Measurements from ENCODE around the gene CNTNAP2. TPM values are rescaled to one million over a fixed set of nuclear protein-coding genes. Genes with fewer than 3 reads are reported as not detected.

The CNTNAP2 gene
- total RNA-seq, 1 experiment from 2014 or later: 64.5 TPM

- Mint-ChIP-seq H3K27ac (no peak overlapping the region), H3K27me3 (ENCODE audit: low read depth) (peaks cover 14% of the 10 kb centered on the region), H3K4me3 (no peak overlapping the region), H3K4me1 (no peaks in the 10 kb centered on the region), H3K9me3 (no peaks in the 10 kb centered on the region), H3K36me3 (ENCODE audit: insufficient read depth in 1 of 3, low read depth in 3 of 3) (no peaks in the 10 kb centered on the region)
- H3K14ac ChIP-seq (ENCODE audit: insufficient read depth, low read length): no peak overlapping the region
- H3K4me2 ChIP-seq (ENCODE audit: insufficient read depth, insufficient read length, low read length): no peak overlapping the region
- no peaks in the 10 kb centered on the region for H3K79me1 ChIP-seq (ENCODE audit: insufficient read depth, low read depth, low read length, poor library complexity, severe bottlenecking)
- H4K91ac ChIP-seq (ENCODE audit: insufficient read length, low read depth, low read length): no peak overlapping the region
- no peak for DNase-seq
- no peak overlapping the region for H4K5ac ChIP-seq (ENCODE audit: insufficient read length, low read depth, low read length)
- no peak overlapping the region for H2AFZ ChIP-seq (ENCODE audit: low read length)
- no peak overlapping the region for H2BK15ac ChIP-seq (ENCODE audit: low read depth, low read length)
- no peak overlapping the region for H3K27ac ChIP-seq (ENCODE audit: insufficient read length, low read depth, low read length)
- no peaks in the 10 kb centered on the region for H3K23me2 ChIP-seq (ENCODE audit: insufficient read length, low read depth, low read length, poor library complexity, severe bottlenecking)
- H3T11ph ChIP-seq (ENCODE audit: low read length): no peak overlapping the region
- TF ChIP-seq CTCF (conservative IDR thresholded peaks at IDR 0.05): no peak
- H2BK5ac ChIP-seq (ENCODE audit: insufficient read length, low read length): no peak overlapping the region
- no peak overlapping the region for H2BK20ac ChIP-seq (ENCODE audit: low read depth, low read length, poor library complexity, severe bottlenecking)
- no peaks in the 10 kb centered on the region for H3K9me3 ChIP-seq (ENCODE audit: control insufficient read depth, low read depth, low read length)
- H2BK120ac ChIP-seq (ENCODE audit: low read depth, low read length, poor library complexity, severe bottlenecking): no peak overlapping the region
- H4K20me1 ChIP-seq (ENCODE audit: control insufficient read depth, insufficient read depth, insufficient read length): no peaks in the 10 kb centered on the region
- H3K79me2 ChIP-seq (ENCODE audit: insufficient read depth, low read length): no peaks in the 10 kb centered on the region
- no peak overlapping the region for H3K23ac ChIP-seq (ENCODE audit: insufficient read length, low read depth, low read length)
- H2AK5ac ChIP-seq (ENCODE audit: insufficient read length, low read length): no peak overlapping the region
- H3K4me1 ChIP-seq (ENCODE audit: insufficient read depth, low read length): no peaks in the 10 kb centered on the region
- no peak overlapping the region for H3K56ac ChIP-seq (ENCODE audit: insufficient read length, low read depth, low read length)
- H3K27me3 ChIP-seq (ENCODE audit: insufficient read depth, low read length): no peaks in the 10 kb centered on the region
- H3K4ac ChIP-seq (ENCODE audit: low read depth, low read length): no peak overlapping the region
- no CpG with 5 or more reads among the region's 3 CpGs for WGBS (ENCODE audit: extremely low coverage, insufficient read length, low lambda C conversion rate)
- no peak overlapping the region for H3K18ac ChIP-seq (ENCODE audit: insufficient read length, low read depth, low read length)
- no peak overlapping the region for H2BK12ac ChIP-seq (ENCODE audit: insufficient read length, low read depth, low read length)
- H3K9ac ChIP-seq (ENCODE audit: extremely low read depth, insufficient read length, low read length): no peak overlapping the region
- H4K8ac ChIP-seq (replicated peaks; ENCODE audit: insufficient read length, low read depth, low read length): no peak overlapping the region
Observed at GRCh38 chr7:146106319-146106718, 10.3 kb upstream of the CNTNAP2 start.
